ENCODE measurements around the gene MS4A6E.

The MS4A6E gene

GRCh38 chr11:60377401-60378136 is 50.5 kb downstream of the MS4A6E start:
- no peak for DNase-seq

- no peak for DNase-seq
Measured at GRCh38 chr11:60378354-60378753, 51.3 kb downstream of the MS4A6E start, which contains the start of gene MS4A7. MS4A7 (plus strand) TSS chr11:60378532; CDS start chr11:60383142, 4,610 bp downstream.

GRCh38 chr11:60389279-60389910 is 62.3 kb downstream of the MS4A6E start:
- DNase-seq, result no peak

GRCh38 chr11:60390419-60390818 is 63.4 kb downstream of the MS4A6E start:
- no peak for DNase-seq
